Measurements from ENCODE around the gene SCML2. TPM values are rescaled to one million over a fixed set of nuclear protein-coding genes. Genes with fewer than 3 reads are reported as not detected.
"Not testable (repeated sequence)": the region's sequence is repeated elsewhere in the genome, so short reads cannot be mapped to it uniquely, and the experiment has no call there.

Gene SCML2
- total RNA-seq, 1 experiment from 2014 or later, result 7.1 TPM

DNA sequence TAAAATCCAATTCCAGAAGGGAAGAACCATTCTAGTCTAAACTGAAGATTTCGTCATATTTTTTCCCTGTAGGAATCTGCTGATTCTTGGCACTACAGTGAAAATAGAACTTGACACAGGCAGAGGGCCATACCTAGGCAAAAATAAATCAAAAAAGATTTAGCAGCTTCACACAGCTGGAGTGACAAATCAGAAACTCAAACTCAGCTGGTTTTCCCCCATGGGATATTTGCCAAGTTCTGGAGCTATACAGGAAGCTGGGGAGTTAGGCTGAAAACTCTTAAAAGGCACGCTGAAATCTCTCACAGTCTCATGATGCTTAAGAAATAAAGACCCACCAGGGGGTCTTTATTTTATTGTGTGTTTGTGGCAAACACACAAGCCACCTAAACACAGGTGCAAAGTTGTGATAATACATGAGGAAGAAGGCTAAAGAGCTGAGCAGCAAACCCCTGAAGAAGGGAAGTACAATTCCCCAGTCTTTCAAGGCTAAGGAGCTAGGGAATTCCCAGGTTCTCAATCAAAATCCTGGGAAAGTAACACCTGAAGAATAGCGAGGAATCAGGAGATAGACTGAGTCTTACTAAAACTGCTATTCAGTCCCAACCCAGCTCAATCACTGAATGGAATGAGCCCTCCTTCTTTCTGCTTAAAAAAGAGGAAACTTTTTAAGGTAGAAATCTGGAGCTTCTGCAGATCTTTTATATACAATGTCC, 101.7 kb downstream of the SCML2 start:
- H3K4me1 ChIP-seq (ENCODE audit: control insufficient read depth, insufficient read depth, low read length), result no peaks in the 10 kb centered on the region
- no peak overlapping the region for H3K4me3 ChIP-seq (ENCODE audit: low read depth in 2 of 2, low read length in 2 of 2)
- DNase-seq (ENCODE audit: low read depth, low spot score) (no peak), ATAC-seq (no peak)
- H3K27ac ChIP-seq (ENCODE audit: low read length), result no peak overlapping the region
- intact Hi-C loops (cut with micrococcal nuclease; ENCODE audit: unreplicated experiment) (no loop called here), in situ Hi-C loops (cut with HindIII; ENCODE audit: low pct_unique_long_range_greater_than_20kb, low sequenced_read_pairs) (no loop called here)
- no peaks in the 10 kb centered on the region for H3K27me3 ChIP-seq (ENCODE audit: control insufficient read depth, insufficient read depth, low read length)
- ChIA-PET CTCF (no interaction called here), POLR2A (no interaction called here)
- no peaks in the 10 kb centered on the region for H3K36me3 ChIP-seq (ENCODE audit: control insufficient read depth, insufficient read depth, low read length)
- no peaks in the 10 kb centered on the region for H3K9me3 ChIP-seq (ENCODE audit: control insufficient read depth, insufficient read depth, low read depth, low read length)
- no TSS peak for BruUV-seq (replicated peaks)
- TF ChIP-seq POLR2AphosphoS5 (IDR thresholded peaks at IDR 0.05; ENCODE audit: low read depth, low read length), result no peak
- no peak for TF ChIP-seq TCF7L2 (IDR thresholded peaks at IDR 0.05; ENCODE audit: low read depth, low read length)
- TF ChIP-seq, protein P1, sequence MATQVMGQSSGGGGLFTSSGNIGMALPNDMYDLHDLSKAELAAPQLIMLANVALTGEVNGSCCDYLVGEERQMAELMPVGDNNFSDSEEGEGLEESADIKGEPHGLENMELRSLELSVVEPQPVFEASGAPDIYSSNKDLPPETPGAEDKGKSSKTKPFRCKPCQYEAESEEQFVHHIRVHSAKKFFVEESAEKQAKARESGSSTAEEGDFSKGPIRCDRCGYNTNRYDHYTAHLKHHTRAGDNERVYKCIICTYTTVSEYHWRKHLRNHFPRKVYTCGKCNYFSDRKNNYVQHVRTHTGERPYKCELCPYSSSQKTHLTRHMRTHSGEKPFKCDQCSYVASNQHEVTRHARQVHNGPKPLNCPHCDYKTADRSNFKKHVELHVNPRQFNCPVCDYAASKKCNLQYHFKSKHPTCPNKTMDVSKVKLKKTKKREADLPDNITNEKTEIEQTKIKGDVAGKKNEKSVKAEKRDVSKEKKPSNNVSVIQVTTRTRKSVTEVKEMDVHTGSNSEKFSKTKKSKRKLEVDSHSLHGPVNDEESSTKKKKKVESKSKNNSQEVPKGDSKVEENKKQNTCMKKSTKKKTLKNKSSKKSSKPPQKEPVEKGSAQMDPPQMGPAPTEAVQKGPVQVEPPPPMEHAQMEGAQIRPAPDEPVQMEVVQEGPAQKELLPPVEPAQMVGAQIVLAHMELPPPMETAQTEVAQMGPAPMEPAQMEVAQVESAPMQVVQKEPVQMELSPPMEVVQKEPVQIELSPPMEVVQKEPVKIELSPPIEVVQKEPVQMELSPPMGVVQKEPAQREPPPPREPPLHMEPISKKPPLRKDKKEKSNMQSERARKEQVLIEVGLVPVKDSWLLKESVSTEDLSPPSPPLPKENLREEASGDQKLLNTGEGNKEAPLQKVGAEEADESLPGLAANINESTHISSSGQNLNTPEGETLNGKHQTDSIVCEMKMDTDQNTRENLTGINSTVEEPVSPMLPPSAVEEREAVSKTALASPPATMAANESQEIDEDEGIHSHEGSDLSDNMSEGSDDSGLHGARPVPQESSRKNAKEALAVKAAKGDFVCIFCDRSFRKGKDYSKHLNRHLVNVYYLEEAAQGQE (IDR thresholded peaks at IDR 0.05; ENCODE audit: insufficient read depth in 1 of 2, low read depth in 2 of 2, low read length in 1 of 2), result no peak
- TF ChIP-seq SIN3A (IDR thresholded peaks at IDR 0.05; ENCODE audit: borderline replicate concordance, insufficient read depth, low read depth, low read length), result no peak
- TF ChIP-seq, protein P2, sequence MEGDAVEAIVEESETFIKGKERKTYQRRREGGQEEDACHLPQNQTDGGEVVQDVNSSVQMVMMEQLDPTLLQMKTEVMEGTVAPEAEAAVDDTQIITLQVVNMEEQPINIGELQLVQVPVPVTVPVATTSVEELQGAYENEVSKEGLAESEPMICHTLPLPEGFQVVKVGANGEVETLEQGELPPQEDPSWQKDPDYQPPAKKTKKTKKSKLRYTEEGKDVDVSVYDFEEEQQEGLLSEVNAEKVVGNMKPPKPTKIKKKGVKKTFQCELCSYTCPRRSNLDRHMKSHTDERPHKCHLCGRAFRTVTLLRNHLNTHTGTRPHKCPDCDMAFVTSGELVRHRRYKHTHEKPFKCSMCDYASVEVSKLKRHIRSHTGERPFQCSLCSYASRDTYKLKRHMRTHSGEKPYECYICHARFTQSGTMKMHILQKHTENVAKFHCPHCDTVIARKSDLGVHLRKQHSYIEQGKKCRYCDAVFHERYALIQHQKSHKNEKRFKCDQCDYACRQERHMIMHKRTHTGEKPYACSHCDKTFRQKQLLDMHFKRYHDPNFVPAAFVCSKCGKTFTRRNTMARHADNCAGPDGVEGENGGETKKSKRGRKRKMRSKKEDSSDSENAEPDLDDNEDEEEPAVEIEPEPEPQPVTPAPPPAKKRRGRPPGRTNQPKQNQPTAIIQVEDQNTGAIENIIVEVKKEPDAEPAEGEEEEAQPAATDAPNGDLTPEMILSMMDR (IDR thresholded peaks at IDR 0.05), result no peak

DNA sequence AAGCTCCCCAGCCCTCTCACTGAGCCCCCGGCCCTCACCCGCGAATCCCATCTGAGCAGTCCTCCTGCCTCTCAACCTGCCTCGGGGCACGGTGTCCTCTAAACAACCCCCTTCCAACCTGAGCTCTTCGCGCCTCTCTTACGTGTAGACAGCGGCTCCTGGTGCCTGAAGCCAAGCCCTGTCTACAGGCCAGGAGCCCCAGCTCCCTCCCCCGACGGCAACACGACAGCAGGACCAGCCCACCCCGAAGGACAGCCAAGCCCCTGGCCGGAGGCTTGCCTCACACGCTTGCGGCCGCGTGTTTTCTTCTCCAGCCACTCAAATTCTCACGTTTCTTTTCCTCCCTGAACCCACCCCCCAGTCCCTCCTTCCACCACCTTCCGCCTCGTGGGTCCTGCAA, 124.8 kb downstream of the SCML2 start:
- H3K36me3 ChIP-seq (ENCODE audit: control insufficient read depth, insufficient read depth, low read length); H3K27ac ChIP-seq (ENCODE audit: low read length); POLR2A ChIA-PET; H3K9me3 ChIP-seq (ENCODE audit: control insufficient read depth, insufficient read depth, low read depth, low read length); in situ Hi-C loops (cut with HindIII; ENCODE audit: low pct_unique_long_range_greater_than_20kb, low sequenced_read_pairs); BruUV-seq (replicated peaks); H3K4me1 ChIP-seq (ENCODE audit: control insufficient read depth, insufficient read depth, low read length); ATAC-seq; H3K4me3 ChIP-seq (ENCODE audit: low read depth in 2 of 2, low read length in 2 of 2); DNase-seq (ENCODE audit: low read depth, low spot score); intact Hi-C loops (cut with micrococcal nuclease; ENCODE audit: unreplicated experiment); H3K27me3 ChIP-seq (ENCODE audit: control insufficient read depth, insufficient read depth, low read length); CTCF ChIA-PET: not testable (repeated sequence)

DNA sequence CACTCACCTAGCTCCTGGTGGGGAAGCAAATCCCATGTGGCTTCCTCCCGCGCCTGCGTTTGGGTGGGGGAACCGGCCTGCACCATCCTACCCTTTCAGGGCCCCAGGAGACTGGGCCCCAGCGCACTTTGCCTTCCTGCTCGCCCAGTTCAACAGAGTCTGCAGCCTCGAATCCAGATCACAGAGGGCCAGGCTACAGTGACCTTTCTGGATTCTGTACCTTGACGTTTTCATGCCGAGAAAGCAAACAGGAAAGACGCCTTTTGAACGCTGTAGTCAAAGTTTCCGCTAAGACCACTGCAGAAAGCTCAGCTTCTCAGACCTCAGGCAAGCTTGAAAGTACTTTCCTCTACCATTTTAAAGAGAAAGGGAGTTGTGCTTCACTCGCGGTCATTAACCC, 126.4 kb downstream of the SCML2 start:
- H3K4me3 ChIP-seq (ENCODE audit: low read depth in 2 of 2, low read length in 2 of 2), result no peak overlapping the region
- no peaks in the 10 kb centered on the region for H3K4me1 ChIP-seq (ENCODE audit: control insufficient read depth, insufficient read depth, low read length)
- no peaks in the 10 kb centered on the region for H3K9me3 ChIP-seq (ENCODE audit: control insufficient read depth, insufficient read depth, low read depth, low read length)
- BruUV-seq (replicated peaks), result no TSS peak
- no peak for DNase-seq (ENCODE audit: low read depth, low spot score)
- in situ Hi-C loops (cut with HindIII; ENCODE audit: low pct_unique_long_range_greater_than_20kb, low sequenced_read_pairs) (no loop called here), intact Hi-C loops (cut with micrococcal nuclease; ENCODE audit: unreplicated experiment) (no loop called here)
- TF ChIP-seq, protein P2 (IDR thresholded peaks at IDR 0.05), result no peak
- TF ChIP-seq, protein P1 (IDR thresholded peaks at IDR 0.05; ENCODE audit: insufficient read depth in 1 of 2, low read depth in 2 of 2, low read length in 1 of 2), result no peak
- TF ChIP-seq POLR2AphosphoS5 (IDR thresholded peaks at IDR 0.05; ENCODE audit: low read depth, low read length), result no peak
- TF ChIP-seq TCF7L2 (IDR thresholded peaks at IDR 0.05; ENCODE audit: low read depth, low read length), result no peak
- no peak for TF ChIP-seq SIN3A (IDR thresholded peaks at IDR 0.05; ENCODE audit: borderline replicate concordance, insufficient read depth, low read depth, low read length)
- no peak overlapping the region for H3K27ac ChIP-seq (ENCODE audit: low read length)
- ATAC-seq, result no peak
- ChIA-PET POLR2A (no interaction called here), CTCF (no interaction called here)
- H3K27me3 ChIP-seq (ENCODE audit: control insufficient read depth, insufficient read depth, low read length), result no peaks in the 10 kb centered on the region
- no peaks in the 10 kb centered on the region for H3K36me3 ChIP-seq (ENCODE audit: control insufficient read depth, insufficient read depth, low read length)

All from Panc1 (cell line).